Spleen (tissue), 11 donors: Measurements from ENCODE around the gene DKK2. TPM values are rescaled to one million over a fixed set of nuclear protein-coding genes. Genes with fewer than 3 reads are reported as not detected.

Experiments used
- DNase-seq: peaks from one replicate; pipeline ENCODE4 v3.0.0-alpha.2; 2020
- H3K27ac ChIP-seq, 8 donors: fragments of 200-600 bp; sonication (generic) in 7 of 8; 1 replicate in 4 of 8; 2 replicates in 4 of 8; pipeline versions ENCODE4 v1.5.0 to v1.8.0; 2016 to 2021; ENCODE audit warnings: inconsistent platforms in 4 of 8, mild to moderate bottlenecking in 4 of 8, moderate library complexity in 1 of 8
- H3K27me3 ChIP-seq, 7 donors: fragments of 200-600 bp; sonication (generic) in 6 of 7; replicated peaks in 1 of 7; 1 replicate in 4 of 7; 2 replicates in 3 of 7; pipeline versions ENCODE4 v1.5.0 to v1.8.0; 2016 to 2021; ENCODE audit warnings: inconsistent platforms in 3 of 7, mild to moderate bottlenecking in 1 of 7
- H3K36me3 ChIP-seq, 6 donors: fragments of 200-600 bp; sonication (generic) in 5 of 6; 1 replicate in 4 of 6; 2 replicates in 2 of 6; pipeline versions ENCODE4 v1.5.0 to v1.8.0; 2016 to 2021; ENCODE audit warnings: inconsistent platforms in 2 of 6
- H3K4me1 ChIP-seq, 6 donors: fragments of 200-600 bp; sonication (generic) in 5 of 6; 1 replicate in 3 of 6; 2 replicates in 3 of 6; pipeline versions ENCODE4 v1.5.0 to v1.8.0; 2016 to 2021; ENCODE audit warnings: inconsistent platforms in 3 of 6
- H3K4me3 ChIP-seq, 8 donors: fragments of 200-600 bp; sonication (generic) in 7 of 8; 1 replicate in 4 of 8; 2 replicates in 4 of 8; pipeline versions ENCODE4 v1.5.0 to v1.8.0; 2016 to 2021; ENCODE audit warnings: inconsistent platforms in 4 of 8, mild to moderate bottlenecking in 4 of 8, moderate library complexity in 2 of 8
- H3K9me3 ChIP-seq, 8 donors: fragments of 200-600 bp; sonication (generic) in 7 of 8; 1 replicate in 4 of 8; 2 replicates in 4 of 8; pipeline versions ENCODE4 v1.5.0 to v1.8.0; 2016 to 2021; ENCODE audit warnings: inconsistent platforms in 4 of 8
- POLR2A ChIP-seq, 3 donors: fragments of 450-650 bp; IDR thresholded peaks; one replicate each; pipeline ENCODE4 v1.5.1; 2017; ENCODE audit warnings: antibody characterized with exemption in 3 of 3, mild to moderate bottlenecking in 1 of 3
- POLR2AphosphoS5 ChIP-seq, 3 donors: sonication (generic); formaldehyde crosslinking; IDR thresholded peaks; one replicate each; pipeline ENCODE4 v1.5.1; 2017; ENCODE audit warnings: antibody characterized with exemption in 3 of 3
- WGBS, 5 donors: extraction: QIAGEN DNeasy Blood & Tissue Kit in 3 of 5; methylation state at CpG; one replicate each; pipeline versions ENCODE4 v1.1.5 to v1.1.7; 2013 to 2018; 5-methylcytosine and 5-hydroxymethylcytosine counted together
- intact Hi-C: fragments of 100-400 bp; cut with DNase I; formaldehyde crosslinking; loops from one replicate; pipeline ENCODE4 v1.15.0; 2023; ENCODE audit warnings: low total_unique reads
- polyA plus RNA-seq, 3 donors: library from polyadenylated mRNA; stranded (reverse); fragments of 200-250 nt; gene quantifications; one replicate each; pipeline ENCODE4 v1.2.1, GENCODE V29; 2013
- total RNA-seq, 7 donors: library from RNA; depleted of rRNA in 3 of 7; stranded (reverse); fragments of >200 nt in 3 of 7; fragmentation: NEBNext Ultra II Directional in 4 of 7; extraction: Animal tissue kit (Norgen Biotek cat#: 25700) in 4 of 7; gene quantifications; one replicate each; pipeline versions ENCODE4 v1.1.0 to v1.2.1, GENCODE V29; 2016 to 2021
- TF ChIP-seq, protein P1 (sequence below), 11 experiments: fragments of 200-600 bp in 7 of 11; fragments of 450-650 bp in 4 of 11; sonication (generic) in 4 of 11; IDR thresholded peaks in 8 of 11; conservative IDR thresholded peaks in 3 of 11; 1 replicate in 7 of 11; 2 replicates in 4 of 11; pipeline versions ENCODE4 v1.4.0 to v1.8.0; 2016 to 2021; ENCODE audit warnings: antibody characterized with exemption in 11 of 11, inconsistent platforms in 4 of 11, mild to moderate bottlenecking in 1 of 11
- donor health status: healthy with polysubstance abuse.
- donor health status: DM: no; HTN: no; CAD: no; lungs with moderate emphysema.
- donor health status: DM: no; HTN: no; CAD: no.
- donor health status: Bipolar disorder and iron deficiency.
- donor health status: healthy.
- donor health status: DM: no; HTN: no; CAD: no.
- donor health status: DM: yes; HTN: yes; CAD: no.

DKK2 gene
- total and polyA plus RNA-seq, 10 donors, result 0.20 to 2.0 (median 0.51) TPM

DNA sequence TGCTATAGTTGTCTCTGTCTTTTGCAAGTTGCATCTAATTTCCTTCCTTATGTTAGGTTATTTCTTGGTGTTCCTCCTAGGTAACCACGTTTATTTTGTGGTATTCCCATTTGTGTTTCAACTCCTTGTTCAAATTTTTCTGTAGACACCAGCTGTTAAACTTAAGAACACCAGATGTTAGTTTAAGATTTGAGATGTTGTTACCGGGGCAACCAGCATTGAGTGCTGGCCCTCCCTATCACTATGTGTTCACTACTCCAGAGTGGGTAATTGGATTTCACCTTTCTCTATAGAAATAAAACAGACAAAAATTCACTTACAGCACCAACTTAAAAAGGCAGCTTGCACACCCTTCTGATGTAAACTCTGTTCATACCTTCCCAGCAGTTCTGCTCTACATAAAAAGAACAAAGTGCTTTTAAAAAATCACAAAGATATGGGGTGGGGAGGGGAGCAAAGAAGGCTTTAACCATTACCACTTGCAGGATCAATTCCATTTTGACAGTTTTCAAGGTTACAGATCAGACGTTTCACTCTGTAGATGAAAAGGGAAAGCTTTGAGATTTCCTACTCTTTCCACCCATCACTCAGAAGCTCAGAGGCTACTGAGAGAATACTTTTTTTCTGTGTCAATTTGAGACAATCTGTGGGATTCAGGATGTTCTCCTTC is 82.9 kb downstream of the DKK2 start:
- Histone ChIP-seq H3K36me3 (no peaks in the 10 kb centered on the region), H3K27me3 (no peaks in the 10 kb centered on the region), H3K4me1 (no peaks in the 10 kb centered on the region), H3K9me3 (peaks cover 0 to 2% (median 0%) of the 10 kb centered on the region in 8 donors), H3K27ac (no peak overlapping the region), H3K4me3 (no peak overlapping the region)
- intact Hi-C loops, result no loop called here
- WGBS, 5 donors, result 42 to 51% (median 47%) methylated on average over 3 of the region's 3 CpGs
- no peak for DNase-seq
- TF ChIP-seq, protein P1, sequence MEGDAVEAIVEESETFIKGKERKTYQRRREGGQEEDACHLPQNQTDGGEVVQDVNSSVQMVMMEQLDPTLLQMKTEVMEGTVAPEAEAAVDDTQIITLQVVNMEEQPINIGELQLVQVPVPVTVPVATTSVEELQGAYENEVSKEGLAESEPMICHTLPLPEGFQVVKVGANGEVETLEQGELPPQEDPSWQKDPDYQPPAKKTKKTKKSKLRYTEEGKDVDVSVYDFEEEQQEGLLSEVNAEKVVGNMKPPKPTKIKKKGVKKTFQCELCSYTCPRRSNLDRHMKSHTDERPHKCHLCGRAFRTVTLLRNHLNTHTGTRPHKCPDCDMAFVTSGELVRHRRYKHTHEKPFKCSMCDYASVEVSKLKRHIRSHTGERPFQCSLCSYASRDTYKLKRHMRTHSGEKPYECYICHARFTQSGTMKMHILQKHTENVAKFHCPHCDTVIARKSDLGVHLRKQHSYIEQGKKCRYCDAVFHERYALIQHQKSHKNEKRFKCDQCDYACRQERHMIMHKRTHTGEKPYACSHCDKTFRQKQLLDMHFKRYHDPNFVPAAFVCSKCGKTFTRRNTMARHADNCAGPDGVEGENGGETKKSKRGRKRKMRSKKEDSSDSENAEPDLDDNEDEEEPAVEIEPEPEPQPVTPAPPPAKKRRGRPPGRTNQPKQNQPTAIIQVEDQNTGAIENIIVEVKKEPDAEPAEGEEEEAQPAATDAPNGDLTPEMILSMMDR (IDR thresholded peaks at IDR 0.05 in 8 of 11, conservative IDR thresholded peaks at IDR 0.05 in 3 of 11), result no peak
- TF ChIP-seq POLR2AphosphoS5 (IDR thresholded peaks at IDR 0.05) (no peak), POLR2A (IDR thresholded peaks at IDR 0.05) (no peak)

DNA sequence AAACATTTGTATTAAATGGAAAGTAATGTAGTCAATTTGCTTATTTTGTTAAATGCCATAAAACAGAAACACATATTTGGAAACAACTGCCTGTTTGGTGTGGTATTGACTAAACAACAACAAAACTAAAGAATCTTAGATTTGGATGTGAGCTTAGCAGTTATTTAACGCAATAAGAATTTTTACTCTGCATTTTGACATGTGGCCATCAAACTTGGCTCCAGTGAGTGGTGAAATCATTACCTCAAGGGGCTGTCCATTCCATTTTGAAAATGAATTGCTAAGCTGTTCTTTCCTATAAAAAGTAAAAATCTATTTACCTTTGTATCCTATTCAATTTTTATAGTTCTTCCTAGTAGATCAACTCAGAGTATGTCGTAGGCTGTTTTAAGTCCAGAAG is 84.2 kb downstream of the DKK2 start:
- WGBS, 5 donors, result 93 to 96% (median 94%) methylated on average over 2 of the region's 2 CpGs
- H3K36me3 ChIP-seq, result no peaks in the 10 kb centered on the region
- intact Hi-C loops, result no loop called here
- H3K4me3 ChIP-seq, result no peak overlapping the region
- H3K9me3 ChIP-seq, result no peaks in the 10 kb centered on the region
- H3K27ac ChIP-seq, result no peak overlapping the region
- H3K4me1 ChIP-seq, result no peaks in the 10 kb centered on the region
- no peak for TF ChIP-seq POLR2A (IDR thresholded peaks at IDR 0.05)
- TF ChIP-seq, protein P1 (IDR thresholded peaks at IDR 0.05 in 8 of 11, conservative IDR thresholded peaks at IDR 0.05 in 3 of 11), result no peak
- no peak for TF ChIP-seq POLR2AphosphoS5 (IDR thresholded peaks at IDR 0.05)
- no peaks in the 10 kb centered on the region for H3K27me3 ChIP-seq
- no peak for DNase-seq

DNA sequence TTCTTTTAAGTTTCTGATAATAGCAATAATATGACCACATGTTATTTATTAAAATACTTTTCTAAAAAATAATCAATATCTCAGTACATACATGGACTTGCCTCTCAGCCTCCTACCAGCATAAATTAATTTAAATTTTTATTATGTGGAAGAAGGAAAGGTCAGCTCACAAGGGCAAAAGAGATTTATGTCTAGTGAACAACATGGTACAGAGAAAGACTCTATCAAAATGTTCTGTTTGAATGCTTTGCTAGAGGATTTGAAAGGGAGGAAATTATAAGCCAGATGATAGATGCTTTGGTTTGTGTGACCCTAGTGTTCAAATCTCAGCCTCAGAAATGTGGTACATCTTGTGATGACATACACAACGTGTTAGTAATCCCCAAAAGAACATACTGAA is 94.3 kb downstream of the DKK2 start:
- TF ChIP-seq POLR2A (IDR thresholded peaks at IDR 0.05), result no peak
- TF ChIP-seq, protein P1 (IDR thresholded peaks at IDR 0.05 in 8 of 11, conservative IDR thresholded peaks at IDR 0.05 in 3 of 11), result no peak
- TF ChIP-seq POLR2AphosphoS5 (IDR thresholded peaks at IDR 0.05), result no peak
- H3K36me3 ChIP-seq, result no peaks in the 10 kb centered on the region
- no peaks in the 10 kb centered on the region for H3K27me3 ChIP-seq
- intact Hi-C loops, result no loop called here
- no peaks in the 10 kb centered on the region for H3K4me1 ChIP-seq
- peaks cover 0 to 4% (median 0%) of the 10 kb centered on the region in 8 donors for H3K9me3 ChIP-seq
- H3K4me3 ChIP-seq, result no peak overlapping the region
- DNase-seq, result no peak
- H3K27ac ChIP-seq, result no peak overlapping the region
- WGBS, 5 donors, result 29 to 53% (median 32%) methylated on average over 1 of the region's 1 CpG

DNA sequence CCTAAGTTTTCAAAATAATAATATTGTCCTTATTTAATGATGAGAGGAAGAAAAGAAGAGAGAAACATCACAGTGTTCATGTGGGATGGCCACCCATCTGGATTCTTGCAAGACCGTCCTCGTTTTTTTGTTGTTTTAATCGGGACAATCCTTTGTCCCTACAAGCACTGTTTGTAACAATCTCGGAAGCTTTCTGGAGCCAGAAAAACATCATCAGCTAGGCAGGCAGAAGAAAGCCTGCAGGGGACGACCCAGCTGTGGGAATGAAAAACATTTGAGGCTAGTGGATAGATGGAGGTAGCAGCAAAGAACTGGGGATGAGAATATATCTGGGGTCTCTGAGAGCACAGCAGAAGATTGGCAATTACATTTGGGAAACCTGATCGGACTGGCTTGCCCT is 105.6 kb downstream of the DKK2 start:
- TF ChIP-seq POLR2AphosphoS5 (IDR thresholded peaks at IDR 0.05) (no peak), POLR2A (IDR thresholded peaks at IDR 0.05) (no peak)
- TF ChIP-seq, protein P1 (IDR thresholded peaks at IDR 0.05 in 8 of 11, conservative IDR thresholded peaks at IDR 0.05 in 3 of 11), result no peak
- intact Hi-C loops, result no loop called here
- Histone ChIP-seq H3K9me3 (peaks cover 0 to 3% (median 0%) of the 10 kb centered on the region in 8 donors), H3K4me1 (no peaks in the 10 kb centered on the region), H3K27ac (no peak overlapping the region), H3K36me3 (no peaks in the 10 kb centered on the region), H3K27me3 (no peaks in the 10 kb centered on the region), H3K4me3 (no peak overlapping the region)
- DNase-seq, result no peak
- 75 to 87% (median 81%) methylated on average over 6 of the region's 6 CpGs for WGBS, 5 donors
